Endodermal cell (in vitro differentiated cells): Measurements from ENCODE around the gene ASTN2. TPM values are rescaled to one million over a fixed set of nuclear protein-coding genes. Genes with fewer than 3 reads are reported as not detected.

Source experiments
- DNase-seq: peaks from one replicate; pipeline ENCODE4 v3.0.0-alpha.2; 2017
- H3K27ac ChIP-seq: 2 replicates; pipeline ENCODE4 v1.5.1; 2013; ENCODE audit warnings: mild to moderate bottlenecking, low read depth, low read length, moderate library complexity
- H3K27me3 ChIP-seq: 2 replicates; pipeline ENCODE4 v1.6.1; 2013; ENCODE audit warnings: mild to moderate bottlenecking, low read length, moderate library complexity; ENCODE audit not compliant: insufficient read depth, control insufficient read depth, poor library complexity, severe bottlenecking
- H3K36me3 ChIP-seq: 2 replicates; pipeline ENCODE4 v1.7.0; 2013; ENCODE audit warnings: mild to moderate bottlenecking, low read length, moderate library complexity; ENCODE audit not compliant: control insufficient read depth, insufficient read depth
- H3K4me1 ChIP-seq: one replicate; pipeline ENCODE4 v1.7.0; 2013; ENCODE audit warnings: low read length; ENCODE audit not compliant: control insufficient read depth, insufficient read depth
- H3K4me3 ChIP-seq: 2 replicates; pipeline ENCODE4 v1.5.1; 2013; ENCODE audit warnings: mild to moderate bottlenecking, low read length, moderate library complexity
- H3K9ac ChIP-seq: 2 replicates; pipeline ENCODE4 v1.6.1; 2013; ENCODE audit warnings: mild to moderate bottlenecking, low read length, moderate library complexity; ENCODE audit not compliant: poor library complexity, severe bottlenecking; ENCODE audit errors: extremely low read depth
- H3K9me3 ChIP-seq: 2 replicates; pipeline ENCODE4 v1.6.1; 2013; ENCODE audit warnings: mild to moderate bottlenecking, low read length, moderate library complexity; ENCODE audit not compliant: control insufficient read depth
- H3K27ac Mint-ChIP-seq: 2 replicates; pipeline ENCODE4 v1.8.0; 2020; ENCODE audit warnings: mixed read lengths
- H3K27me3 Mint-ChIP-seq: 2 replicates; pipeline ENCODE4 v1.8.0; 2021; ENCODE audit warnings: mild to moderate bottlenecking, mixed read lengths; ENCODE audit not compliant: insufficient read depth
- H3K36me3 Mint-ChIP-seq: 2 replicates; pipeline ENCODE4 v1.8.0; 2020; ENCODE audit warnings: low read depth, mixed read lengths
- H3K4me1 Mint-ChIP-seq: 2 replicates; pipeline ENCODE4 v1.8.0; 2020; ENCODE audit warnings: mixed read lengths
- H3K4me3 Mint-ChIP-seq: 2 replicates; pipeline ENCODE4 v1.8.0; 2020; ENCODE audit warnings: mild to moderate bottlenecking, moderate library complexity, mixed read lengths
- H3K9me3 Mint-ChIP-seq: 2 replicates; pipeline ENCODE4 v1.8.0; 2020; ENCODE audit warnings: mild to moderate bottlenecking, mixed read lengths
- CTCF ChIP-seq: fragments of 200-600 bp; sonication (generic); conservative IDR thresholded peaks from 2 replicates; pipeline ENCODE4 v1.5.0; 2021; ENCODE audit warnings: antibody characterized with exemption, mild to moderate bottlenecking
- WGBS, 2 experiments: methylation state at CpG; one replicate each; pipeline versions ENCODE4 v1.1.5 to v1.1.7; 2013; ENCODE audit warnings: missing lambda C conversion rate in 2 of 2, mixed read lengths in 1 of 2; ENCODE audit not compliant: insufficient coverage in 1 of 2, insufficient read length in 1 of 2; 5-methylcytosine and 5-hydroxymethylcytosine counted together
- total RNA-seq, 2 donors: library from RNA; stranded (reverse); fragmentation: NEBNext Ultra II Directional in 1 of 2; extraction: Animal tissue kit (Norgen Biotek cat#: 25700) in 1 of 2; gene quantifications; 2 replicates in 1 of 2; 3 replicates in 1 of 2; pipeline ENCODE4 v1.2.1, GENCODE V29; 2021

ASTN2 gene
- total RNA-seq, 2 donors from 2014 or later = 8.9 to 10.4 TPM

- Histone ChIP-seq H3K27me3 (peaks cover 8% of the 10 kb centered on the region), H3K9ac (no peak overlapping the region), H3K4me1 (no peaks in the 10 kb centered on the region), H3K4me3 (no peak overlapping the region), H3K36me3 (no peaks in the 10 kb centered on the region), H3K9me3 (no peaks in the 10 kb centered on the region), H3K27ac (no peak overlapping the region)
- Mint-ChIP-seq H3K4me1 (peaks cover 3% of the 10 kb centered on the region), H3K27me3 (peaks cover 36% of the 10 kb centered on the region), H3K4me3 (no peak overlapping the region), H3K36me3 (no peaks in the 10 kb centered on the region), H3K27ac (no peak overlapping the region), H3K9me3 (no peaks in the 10 kb centered on the region)
- no peak for TF ChIP-seq CTCF
- 91 to 92% methylated on average over 5 to 9 of the region's 9 CpGs for WGBS, 2 experiments
- peak; percentile 26 for DNase-seq
Observed at GRCh38 chr9:116733010-116733641, 681.7 kb downstream of the ASTN2 start.

- Mint-ChIP-seq H3K36me3 (no peaks in the 10 kb centered on the region), H3K4me1 (peaks cover 2% of the 10 kb centered on the region), H3K27me3 (peaks cover 10% of the 10 kb centered on the region), H3K4me3 (no peak overlapping the region), H3K9me3 (no peaks in the 10 kb centered on the region), H3K27ac (no peak overlapping the region)
- H3K4me1 ChIP-seq = no peaks in the 10 kb centered on the region
- H3K9me3 ChIP-seq = no peaks in the 10 kb centered on the region
- no peak for TF ChIP-seq CTCF
- H3K9ac ChIP-seq = no peak overlapping the region
- H3K36me3 ChIP-seq = no peaks in the 10 kb centered on the region
- no peak for DNase-seq
- no peak overlapping the region for H3K4me3 ChIP-seq
- no peaks in the 10 kb centered on the region for H3K27me3 ChIP-seq
- no peak overlapping the region for H3K27ac ChIP-seq
Observed at GRCh38 chr9:116726602-116727001, 688.3 kb downstream of the ASTN2 start.

- peaks cover 9% of the 10 kb centered on the region for H3K27me3 Mint-ChIP-seq
- no peak overlapping the region for H3K4me3 Mint-ChIP-seq
- H3K9me3 Mint-ChIP-seq = peaks cover 2% of the 10 kb centered on the region
- H3K9ac ChIP-seq = no peak overlapping the region
- no peak overlapping the region for H3K27ac Mint-ChIP-seq
- no peak overlapping the region for H3K27ac ChIP-seq
- no peaks in the 10 kb centered on the region for H3K36me3 Mint-ChIP-seq
- no peak overlapping the region for H3K4me3 ChIP-seq
- peaks cover 8% of the 10 kb centered on the region for H3K4me1 ChIP-seq
- no peak for DNase-seq
- H3K4me1 Mint-ChIP-seq = peaks cover 18% of the 10 kb centered on the region
- WGBS, 2 experiments = 67 to 88% methylated on average over 1 to 3 of the region's 3 CpGs
- no peaks in the 10 kb centered on the region for H3K36me3 ChIP-seq
- no peaks in the 10 kb centered on the region for H3K27me3 ChIP-seq
- no peak for TF ChIP-seq CTCF
- peaks cover 6% of the 10 kb centered on the region for H3K9me3 ChIP-seq
Observed at GRCh38 chr9:116724123-116724522, 690.7 kb downstream of the ASTN2 start.
